GM12872 (cell line): ENCODE results near the gene CCDC141.

Experiments
- TF ChIP-seq, protein P1 (sequence below): IDR thresholded peaks from 3 replicates; pipeline ENCODE4 v1.5.1; 2011; ENCODE audit warnings: low read depth, mild to moderate bottlenecking, low read length, moderate library complexity; ENCODE audit not compliant: insufficient read depth

Gene CCDC141

DNA sequence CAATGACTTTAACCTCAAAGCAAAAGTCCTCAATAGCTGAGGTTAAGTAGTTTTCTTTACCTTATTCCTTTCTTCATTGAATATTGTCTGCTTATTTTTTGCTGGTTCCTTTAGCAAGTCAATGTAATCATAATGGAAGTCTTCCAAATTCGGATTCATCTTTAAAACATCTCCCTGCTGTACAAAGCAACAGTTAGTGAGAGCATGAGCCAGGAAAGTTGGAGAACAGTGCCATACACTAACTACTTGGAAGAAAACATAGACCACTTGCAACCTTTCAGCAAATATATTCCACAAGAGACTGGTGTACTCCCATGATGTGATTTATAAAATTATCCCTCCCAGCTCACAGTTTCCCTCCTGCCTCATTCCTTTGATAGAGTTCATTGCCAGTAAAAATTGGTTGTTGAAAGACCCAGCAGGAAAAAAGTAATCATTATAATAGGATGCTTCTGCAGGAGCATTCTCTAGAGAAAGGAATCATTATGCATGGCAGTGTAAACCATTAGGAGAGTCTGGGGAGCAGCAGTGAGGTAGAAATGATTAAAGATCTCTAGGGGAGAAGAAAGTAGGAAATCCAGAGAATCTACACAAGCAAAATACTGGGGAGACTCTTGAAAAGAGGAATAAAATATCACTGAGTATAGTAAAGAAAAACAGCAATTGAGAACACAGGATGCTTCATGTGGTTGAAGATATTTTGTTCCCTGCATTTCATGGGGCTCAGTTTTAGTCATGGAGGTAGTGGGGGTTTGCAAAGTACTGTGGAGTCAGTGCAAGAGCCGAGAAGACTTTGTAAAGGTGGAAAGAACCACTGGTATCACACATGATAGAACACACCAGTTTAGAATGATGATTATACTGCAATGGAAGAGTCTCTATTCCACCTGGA lies 204.1 kb downstream of the CCDC141 start:
- TF ChIP-seq, protein P1, sequence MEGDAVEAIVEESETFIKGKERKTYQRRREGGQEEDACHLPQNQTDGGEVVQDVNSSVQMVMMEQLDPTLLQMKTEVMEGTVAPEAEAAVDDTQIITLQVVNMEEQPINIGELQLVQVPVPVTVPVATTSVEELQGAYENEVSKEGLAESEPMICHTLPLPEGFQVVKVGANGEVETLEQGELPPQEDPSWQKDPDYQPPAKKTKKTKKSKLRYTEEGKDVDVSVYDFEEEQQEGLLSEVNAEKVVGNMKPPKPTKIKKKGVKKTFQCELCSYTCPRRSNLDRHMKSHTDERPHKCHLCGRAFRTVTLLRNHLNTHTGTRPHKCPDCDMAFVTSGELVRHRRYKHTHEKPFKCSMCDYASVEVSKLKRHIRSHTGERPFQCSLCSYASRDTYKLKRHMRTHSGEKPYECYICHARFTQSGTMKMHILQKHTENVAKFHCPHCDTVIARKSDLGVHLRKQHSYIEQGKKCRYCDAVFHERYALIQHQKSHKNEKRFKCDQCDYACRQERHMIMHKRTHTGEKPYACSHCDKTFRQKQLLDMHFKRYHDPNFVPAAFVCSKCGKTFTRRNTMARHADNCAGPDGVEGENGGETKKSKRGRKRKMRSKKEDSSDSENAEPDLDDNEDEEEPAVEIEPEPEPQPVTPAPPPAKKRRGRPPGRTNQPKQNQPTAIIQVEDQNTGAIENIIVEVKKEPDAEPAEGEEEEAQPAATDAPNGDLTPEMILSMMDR = no peak

DNA sequence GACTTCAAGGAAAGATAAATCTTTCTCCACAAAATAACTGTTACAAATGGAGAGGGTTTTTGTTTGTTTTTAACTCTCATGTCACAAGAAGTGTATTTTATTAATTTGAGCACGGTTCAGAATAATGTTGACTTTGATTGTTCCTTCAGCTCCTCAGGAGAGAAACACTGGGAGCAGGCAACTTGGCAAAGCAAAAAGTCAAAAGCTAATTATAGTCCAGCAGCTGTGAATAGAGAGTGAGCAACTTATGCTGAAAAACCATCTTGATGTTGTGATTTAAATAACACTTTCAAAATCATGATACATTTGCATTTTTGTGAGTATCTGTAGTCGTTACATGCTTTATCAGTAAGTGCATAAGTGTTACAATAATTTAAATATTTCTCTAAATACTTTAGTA lies 205.2 kb downstream of the CCDC141 start:
- TF ChIP-seq, protein P1 = no peak

DNA sequence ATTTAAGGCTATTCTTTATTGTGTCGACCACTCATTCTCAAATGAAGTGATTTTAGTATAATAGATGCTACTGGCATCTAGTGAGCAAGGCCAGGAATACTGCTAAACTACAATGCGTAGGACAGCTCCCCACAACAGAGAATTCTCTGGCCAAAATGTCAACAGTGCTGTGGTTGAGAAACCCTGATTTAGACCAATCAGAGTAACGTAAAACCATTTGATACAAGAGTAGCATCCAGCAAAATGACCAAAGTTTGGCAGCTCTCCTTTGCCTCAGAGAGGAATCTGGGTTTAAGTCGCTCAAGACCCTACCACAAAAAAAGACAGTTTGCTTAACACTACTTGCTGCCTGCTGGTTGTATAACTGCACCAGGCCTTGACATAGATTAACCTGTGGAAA lies 205.7 kb downstream of the CCDC141 start:
- TF ChIP-seq, protein P1 = no peak

DNA sequence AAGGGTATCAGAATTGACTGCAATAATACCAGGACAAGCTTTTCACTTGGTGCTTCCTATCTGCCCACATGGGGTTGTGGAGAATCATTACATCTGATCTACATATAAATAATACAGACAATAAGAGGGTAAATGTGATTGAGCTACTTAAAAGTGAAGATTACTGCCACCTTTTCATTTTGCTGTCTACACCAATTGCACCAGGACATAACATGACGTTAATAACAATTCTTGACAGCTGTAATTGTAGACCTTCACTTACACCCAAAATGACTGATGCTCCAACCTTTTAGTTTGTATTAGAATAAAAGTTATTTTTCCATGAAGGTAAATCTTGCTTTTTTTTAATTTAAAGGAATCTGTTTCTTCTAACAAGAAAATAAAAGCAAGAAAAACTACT lies 206.2 kb downstream of the CCDC141 start:
- TF ChIP-seq, protein P1 = no peak

DNA sequence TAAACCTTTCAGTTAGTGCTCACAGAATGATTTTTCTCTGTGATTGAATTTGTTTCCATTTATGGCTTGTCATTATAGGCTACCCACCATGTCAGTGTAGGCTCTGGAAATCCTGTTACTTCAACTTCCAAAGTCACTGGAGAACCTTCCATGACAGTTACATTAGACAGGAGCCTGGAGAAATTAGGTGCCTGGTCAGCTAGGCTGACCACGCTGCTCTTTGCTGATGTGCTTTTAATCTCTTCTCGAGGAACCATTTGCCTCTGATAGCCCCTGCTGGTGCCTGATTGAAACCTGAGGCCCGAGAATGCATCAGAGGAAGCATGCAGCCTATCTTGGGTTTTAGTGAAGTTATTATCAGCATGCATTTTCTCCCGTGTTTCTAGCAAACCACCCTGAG lies 213.1 kb downstream of the CCDC141 start:
- TF ChIP-seq, protein P1 = no peak

DNA sequence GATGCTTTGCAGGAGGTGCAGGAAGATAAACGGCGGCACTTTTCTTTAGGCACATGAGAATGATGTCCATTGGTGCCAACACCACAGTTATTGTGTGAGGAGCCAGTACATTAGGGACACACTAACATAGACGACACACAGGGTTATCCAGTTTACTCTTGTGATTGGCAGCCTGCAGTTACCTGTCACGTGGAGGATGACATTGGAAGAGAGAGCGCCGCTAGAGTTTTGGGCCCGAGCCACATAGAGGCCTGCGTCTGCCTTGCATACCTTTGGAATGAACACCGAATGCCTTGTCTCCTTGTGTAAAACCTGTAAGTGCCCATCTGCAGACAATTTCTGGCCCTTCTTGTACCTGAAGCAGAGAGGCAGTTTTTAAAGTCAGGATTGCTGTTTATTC lies 215.9 kb downstream of the CCDC141 start:
- TF ChIP-seq, protein P1 = no peak

DNA sequence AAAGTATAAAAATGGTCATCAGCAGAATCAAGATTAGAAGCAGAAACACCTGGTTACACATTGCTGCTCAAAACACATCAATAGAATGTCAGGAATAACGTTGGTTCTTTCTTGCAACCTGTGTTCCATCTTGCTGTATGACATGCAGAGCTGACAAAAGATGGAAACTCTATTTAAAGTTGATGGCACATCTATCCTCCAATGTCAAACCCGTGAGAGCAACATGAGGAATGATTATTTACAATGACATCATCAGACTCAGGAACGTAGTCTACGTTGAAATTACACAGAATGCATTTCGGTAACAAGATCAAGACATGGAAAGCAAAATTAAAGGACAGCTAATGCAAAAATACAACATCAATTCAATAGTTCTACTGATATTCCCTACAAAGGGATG lies 216.6 kb downstream of the CCDC141 start:
- TF ChIP-seq, protein P1 = no peak
